Measurements from ENCODE around the gene CEBPA. TPM values are rescaled to one million over a fixed set of nuclear protein-coding genes. Genes with fewer than 3 reads are reported as not detected.

The CEBPA gene
- total RNA-seq: 1 to 10 TPM; 1.5 to 6.1 (median 3.7) TPM
- 1 to 10 TPM in 1 of 2 donors, under 1 TPM in 1; 0.92 to 4.3 TPM for polyA plus RNA-seq
- long read RNA-seq, donor 1: 0 reads
- long read RNA-seq, donor 2, transcript CEBPA-201 (1 exons, 2,631 nt): major isoform, 13 of 13 reads
- long read RNA-seq, donor 2, partial matches to known transcripts: 0 of 13 reads
- long read RNA-seq, donor 2, other reads (novel, unspliced or antisense): 0 of 13 reads
- long read RNA-seq, donor 3, transcript CEBPA-201 (1 exons, 2,631 nt): major isoform, 11 of 11 reads
- long read RNA-seq, donor 3, partial matches to known transcripts: 0 of 11 reads
- long read RNA-seq, donor 3, other reads (novel, unspliced or antisense): 0 of 11 reads

DNA sequence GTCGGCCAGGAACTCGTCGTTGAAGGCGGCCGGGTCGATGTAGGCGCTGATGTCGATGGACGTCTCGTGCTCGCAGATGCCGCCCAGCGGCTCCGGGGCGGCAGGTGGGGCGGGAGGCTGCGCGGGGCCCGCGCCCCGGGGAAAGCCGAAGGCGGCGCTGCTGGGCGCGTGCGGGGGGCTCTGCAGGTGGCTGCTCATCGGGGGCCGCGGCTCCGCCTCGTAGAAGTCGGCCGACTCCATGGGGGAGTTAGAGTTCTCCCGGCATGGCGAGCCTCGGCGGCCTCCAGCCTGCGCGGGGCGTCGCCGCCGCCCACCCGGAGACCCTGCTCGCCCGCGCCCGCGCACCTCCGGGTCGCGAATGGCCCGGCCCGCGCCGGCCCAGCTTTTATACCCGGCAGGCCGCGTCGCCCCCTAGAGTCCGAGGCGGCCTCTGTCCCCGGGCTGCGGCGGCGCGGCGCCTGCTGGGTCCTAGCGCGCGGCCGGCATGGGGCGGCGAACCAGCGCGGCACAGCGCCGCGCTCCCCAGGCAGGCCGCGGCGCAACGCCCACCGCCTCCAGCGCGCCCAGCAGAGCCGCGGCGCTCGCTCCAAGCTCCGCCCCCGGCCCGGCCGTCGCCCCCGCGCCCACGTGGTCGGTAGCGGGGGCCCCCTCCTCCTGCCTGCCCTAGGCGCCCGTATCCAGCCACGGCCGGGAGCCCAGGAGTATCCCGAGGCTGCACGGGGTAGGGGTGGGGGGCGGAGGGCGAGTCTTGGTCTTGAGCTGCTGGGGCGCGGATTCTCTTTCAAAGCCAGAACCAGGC lies at the start of gene CEBPA:
Gene CEBPA, minus strand, starts transcription at position 360 of the 799 bp plus-strand sequence. Its CDS starts 120 bp downstream, at position 240.
- peak within 1 kb of the TSS in 1 of 2 donors; percentile 63 for H3K27ac ChIP-seq
- WGBS, 3 donors: 1 to 2% (median 1%) methylated on average over 42 to 111 of the region's 111 CpGs
- intact Hi-C loops (cut with DNase I): loop anchor here in 1 of 4 donors (1.0 to 10.0 kb wide), 3 partner anchors 71 to 168 kb away; partner anchors contain the start of genes CEBPG and WDR88
- peak; percentile 89 for TF ChIP-seq POLR2A (IDR thresholded peaks at IDR 0.05)
- TF ChIP-seq, protein P1, sequence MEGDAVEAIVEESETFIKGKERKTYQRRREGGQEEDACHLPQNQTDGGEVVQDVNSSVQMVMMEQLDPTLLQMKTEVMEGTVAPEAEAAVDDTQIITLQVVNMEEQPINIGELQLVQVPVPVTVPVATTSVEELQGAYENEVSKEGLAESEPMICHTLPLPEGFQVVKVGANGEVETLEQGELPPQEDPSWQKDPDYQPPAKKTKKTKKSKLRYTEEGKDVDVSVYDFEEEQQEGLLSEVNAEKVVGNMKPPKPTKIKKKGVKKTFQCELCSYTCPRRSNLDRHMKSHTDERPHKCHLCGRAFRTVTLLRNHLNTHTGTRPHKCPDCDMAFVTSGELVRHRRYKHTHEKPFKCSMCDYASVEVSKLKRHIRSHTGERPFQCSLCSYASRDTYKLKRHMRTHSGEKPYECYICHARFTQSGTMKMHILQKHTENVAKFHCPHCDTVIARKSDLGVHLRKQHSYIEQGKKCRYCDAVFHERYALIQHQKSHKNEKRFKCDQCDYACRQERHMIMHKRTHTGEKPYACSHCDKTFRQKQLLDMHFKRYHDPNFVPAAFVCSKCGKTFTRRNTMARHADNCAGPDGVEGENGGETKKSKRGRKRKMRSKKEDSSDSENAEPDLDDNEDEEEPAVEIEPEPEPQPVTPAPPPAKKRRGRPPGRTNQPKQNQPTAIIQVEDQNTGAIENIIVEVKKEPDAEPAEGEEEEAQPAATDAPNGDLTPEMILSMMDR (IDR thresholded peaks at IDR 0.05): peak in 2 of 3 donors; percentile 50 to 90
- TF ChIP-seq EP300 (IDR thresholded peaks at IDR 0.05): no peak
- H3K27me3 ChIP-seq: no peaks in the 10 kb centered on the region
- no peaks in the 10 kb centered on the region for H3K36me3 ChIP-seq
- DNase-seq: peak; percentile 46 to 82 (median 75)
- H3K4me3 ChIP-seq: peak within 1 kb of the TSS; percentile 56
- H3K4me1 ChIP-seq (ENCODE audit: insufficient read depth): peaks cover 10% of the 10 kb centered on the region
- H3K9me3 ChIP-seq: no peaks in the 10 kb centered on the region

GRCh38 chr19:33350538-33351309 lies 48.4 kb upstream of the CEBPA start:
- no peak overlapping the region for H3K27ac ChIP-seq
- intact Hi-C loops (cut with DNase I): no loop called here
- no peaks in the 10 kb centered on the region for H3K27me3 ChIP-seq
- TF ChIP-seq, protein P1 (IDR thresholded peaks at IDR 0.05): no peak
- TF ChIP-seq POLR2A (IDR thresholded peaks at IDR 0.05) (no peak), EP300 (IDR thresholded peaks at IDR 0.05) (no peak)
- WGBS, 3 donors: 65 to 68% (median 67%) methylated on average over 12 of the region's 12 CpGs
- no peaks in the 10 kb centered on the region for H3K4me1 ChIP-seq (ENCODE audit: insufficient read depth)
- H3K36me3 ChIP-seq: no peaks in the 10 kb centered on the region
- no peak overlapping the region for H3K4me3 ChIP-seq
- DNase-seq: no peak
- H3K9me3 ChIP-seq: no peaks in the 10 kb centered on the region

DNA sequence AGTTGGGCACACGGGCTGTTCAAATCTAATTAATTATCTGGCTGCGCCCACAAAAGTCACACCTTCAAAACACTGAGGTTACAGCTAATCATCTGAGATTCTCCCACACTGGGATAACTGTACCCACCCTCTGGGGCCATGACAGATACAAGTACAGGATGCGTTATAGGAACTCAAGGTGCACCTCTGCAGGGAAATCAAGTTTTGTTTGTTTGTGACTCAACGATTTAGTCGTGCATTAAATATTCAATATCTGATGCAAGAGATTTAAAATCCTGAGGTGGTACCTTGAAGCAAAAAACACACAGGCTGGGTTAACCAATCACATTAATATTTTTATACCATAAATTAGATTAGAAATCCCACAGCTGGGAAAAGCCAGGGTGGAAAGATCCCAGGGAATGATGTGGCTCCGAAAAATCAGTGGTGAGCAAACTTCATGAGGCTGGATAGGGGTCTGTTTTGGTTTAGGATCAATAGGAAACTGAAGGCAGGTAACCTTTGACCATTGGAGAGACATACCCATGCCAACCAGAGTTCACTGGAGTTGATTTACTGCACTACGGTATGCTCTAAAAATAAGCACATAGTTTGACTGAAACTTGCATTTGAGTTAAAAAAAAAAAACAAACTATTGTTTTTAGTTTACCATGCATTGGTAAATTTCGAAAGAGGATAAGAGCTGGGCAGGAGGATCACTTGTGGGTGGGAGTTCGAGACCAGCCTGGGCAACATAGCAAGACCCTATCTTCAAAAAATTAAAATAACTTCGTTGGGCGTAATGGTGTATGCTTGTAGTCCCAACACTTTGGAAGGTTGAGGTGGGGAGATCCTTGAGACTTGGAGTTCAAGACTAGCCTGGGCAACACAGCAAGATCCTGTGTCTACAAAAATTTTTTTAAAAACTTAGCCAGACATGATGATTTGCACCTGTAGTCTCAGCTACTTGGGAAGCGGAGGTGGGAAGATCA lies 47.3 kb upstream of the CEBPA start:
- intact Hi-C loops (cut with DNase I): no loop called here
- 65 to 72% (median 66%) methylated on average over 12 of the region's 12 CpGs for WGBS, 3 donors
- DNase-seq: no peak

More for the DNA sequence above, 47.3 kb upstream of the CEBPA start:
- Histone ChIP-seq H3K27ac (no peak overlapping the region), H3K36me3 (no peaks in the 10 kb centered on the region), H3K9me3 (no peaks in the 10 kb centered on the region), H3K4me1 (ENCODE audit: insufficient read depth) (no peaks in the 10 kb centered on the region), H3K4me3 (no peak overlapping the region), H3K27me3 (no peaks in the 10 kb centered on the region)
- TF ChIP-seq EP300 (IDR thresholded peaks at IDR 0.05) (no peak), POLR2A (IDR thresholded peaks at IDR 0.05) (no peak)
- TF ChIP-seq, protein P1 (IDR thresholded peaks at IDR 0.05): no peak

All from ovary (tissue), 10 donors.